NCI-H2081 (cell line): ENCODE results near the gene KMT2E.
"Not testable (repeated sequence)": the region's sequence is repeated elsewhere in the genome, so short reads cannot be mapped to it uniquely, and the experiment has no call there.

Source experiments
- DNase-seq, 2 experiments: peaks; one replicate each; lab custom pipeline; 2025; lab: John Stamatoyannopoulos, UW

KMT2E gene, protein sequence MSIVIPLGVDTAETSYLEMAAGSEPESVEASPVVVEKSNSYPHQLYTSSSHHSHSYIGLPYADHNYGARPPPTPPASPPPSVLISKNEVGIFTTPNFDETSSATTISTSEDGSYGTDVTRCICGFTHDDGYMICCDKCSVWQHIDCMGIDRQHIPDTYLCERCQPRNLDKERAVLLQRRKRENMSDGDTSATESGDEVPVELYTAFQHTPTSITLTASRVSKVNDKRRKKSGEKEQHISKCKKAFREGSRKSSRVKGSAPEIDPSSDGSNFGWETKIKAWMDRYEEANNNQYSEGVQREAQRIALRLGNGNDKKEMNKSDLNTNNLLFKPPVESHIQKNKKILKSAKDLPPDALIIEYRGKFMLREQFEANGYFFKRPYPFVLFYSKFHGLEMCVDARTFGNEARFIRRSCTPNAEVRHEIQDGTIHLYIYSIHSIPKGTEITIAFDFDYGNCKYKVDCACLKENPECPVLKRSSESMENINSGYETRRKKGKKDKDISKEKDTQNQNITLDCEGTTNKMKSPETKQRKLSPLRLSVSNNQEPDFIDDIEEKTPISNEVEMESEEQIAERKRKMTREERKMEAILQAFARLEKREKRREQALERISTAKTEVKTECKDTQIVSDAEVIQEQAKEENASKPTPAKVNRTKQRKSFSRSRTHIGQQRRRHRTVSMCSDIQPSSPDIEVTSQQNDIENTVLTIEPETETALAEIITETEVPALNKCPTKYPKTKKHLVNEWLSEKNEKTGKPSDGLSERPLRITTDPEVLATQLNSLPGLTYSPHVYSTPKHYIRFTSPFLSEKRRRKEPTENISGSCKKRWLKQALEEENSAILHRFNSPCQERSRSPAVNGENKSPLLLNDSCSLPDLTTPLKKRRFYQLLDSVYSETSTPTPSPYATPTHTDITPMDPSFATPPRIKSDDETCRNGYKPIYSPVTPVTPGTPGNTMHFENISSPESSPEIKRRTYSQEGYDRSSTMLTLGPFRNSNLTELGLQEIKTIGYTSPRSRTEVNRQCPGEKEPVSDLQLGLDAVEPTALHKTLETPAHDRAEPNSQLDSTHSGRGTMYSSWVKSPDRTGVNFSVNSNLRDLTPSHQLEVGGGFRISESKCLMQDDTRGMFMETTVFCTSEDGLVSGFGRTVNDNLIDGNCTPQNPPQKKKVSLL (N-terminal part only)

DNA sequence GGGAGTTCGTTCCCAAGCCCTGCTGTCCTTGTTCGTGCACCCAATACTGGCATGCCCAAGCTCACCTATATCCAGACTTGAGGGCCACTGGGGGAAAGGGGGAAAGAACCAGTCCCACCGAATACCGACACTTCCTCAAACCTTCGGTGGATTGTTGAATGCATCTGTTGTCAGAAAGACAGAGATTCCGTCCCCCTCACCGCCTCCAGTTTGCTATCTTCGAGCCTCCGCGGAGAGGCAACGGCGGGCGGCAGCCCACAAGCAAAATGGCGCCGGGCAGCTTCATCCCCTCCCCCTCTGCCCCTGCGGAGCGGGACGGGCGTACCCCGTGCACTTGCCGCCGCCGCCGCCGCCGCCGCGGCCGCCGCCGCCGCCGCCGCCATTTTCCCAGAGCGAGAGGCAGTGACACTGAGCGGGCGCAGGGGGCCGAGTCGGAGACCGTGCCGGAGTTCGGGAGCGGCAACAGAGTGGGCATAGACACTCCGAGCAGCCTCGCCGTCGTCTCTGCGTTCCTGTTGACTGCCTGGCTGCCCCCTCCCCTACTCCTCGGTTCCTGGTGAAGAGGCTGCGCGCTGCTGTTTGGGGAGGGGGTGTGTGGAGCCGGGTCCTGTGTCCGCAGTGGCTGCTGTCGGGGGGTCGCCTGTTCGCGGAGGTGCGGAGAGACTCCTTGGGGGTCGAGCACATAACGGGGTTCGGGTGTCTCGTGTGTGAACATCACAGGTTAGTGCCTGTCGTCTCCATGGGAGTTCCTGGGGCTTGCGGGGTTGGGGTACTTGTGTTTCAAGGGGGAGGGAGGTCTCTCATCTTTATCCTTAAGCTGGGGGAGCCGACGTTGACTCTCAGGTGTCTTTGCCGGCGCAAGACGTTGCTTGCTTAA lies at the start of gene KMT2E:
Gene KMT2E (plus strand): TSS at position 390 of the 877 bp plus-strand sequence. CDS start 26,748 bp downstream, outside the sequence.
- DNase-seq = peak; percentile 90 to 93

DNA sequence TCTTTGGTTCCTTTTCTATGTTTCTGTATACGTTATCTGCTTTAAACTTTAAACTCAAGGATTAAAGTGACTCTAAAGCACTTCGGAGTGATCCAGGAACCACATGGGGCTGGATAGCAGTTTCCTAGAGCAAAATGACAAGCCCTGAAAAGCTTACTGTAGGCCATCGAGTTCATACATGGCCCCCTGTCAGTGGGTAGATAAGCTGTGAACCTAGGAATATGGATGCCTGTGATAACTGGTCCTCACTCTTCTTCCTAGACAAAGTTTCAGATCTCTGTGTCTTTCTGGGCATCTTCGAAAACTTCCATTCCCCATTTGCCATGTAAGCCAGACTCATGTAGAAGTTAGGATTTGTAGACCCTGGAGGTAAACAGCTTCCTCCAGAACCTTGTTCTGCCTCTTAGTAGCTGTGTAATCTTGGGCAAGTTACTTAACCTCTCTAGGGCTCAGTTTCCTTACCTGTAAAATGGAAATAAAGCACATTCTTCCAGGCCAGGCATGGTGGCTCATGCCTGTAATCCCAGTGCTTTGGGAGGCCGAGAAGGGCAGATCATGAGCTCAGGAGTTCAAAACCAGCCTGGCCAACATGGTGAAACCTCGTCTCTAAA lies 49.3 kb upstream of the KMT2E start:
- no peak for DNase-seq

DNA sequence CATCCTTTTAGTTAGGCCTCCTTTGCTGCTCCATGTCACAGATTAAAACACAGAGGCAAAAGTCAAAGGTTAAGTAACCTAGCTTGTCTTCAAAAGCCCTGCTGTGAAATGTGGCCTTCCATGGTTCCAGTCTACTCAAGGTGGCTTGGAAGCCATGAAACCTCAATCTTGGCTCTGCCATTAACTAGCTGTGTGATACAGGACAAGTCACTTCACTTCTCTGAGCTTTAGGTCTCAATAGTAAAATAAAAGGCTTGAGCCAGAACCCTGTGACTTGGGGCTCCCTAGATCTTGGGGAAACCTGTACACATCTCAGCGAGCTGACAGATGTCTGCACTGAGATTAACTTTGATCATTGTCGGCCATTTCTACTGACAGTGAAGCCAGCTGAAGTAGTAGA lies 48.0 kb upstream of the KMT2E start:
- DNase-seq = no peak

DNA sequence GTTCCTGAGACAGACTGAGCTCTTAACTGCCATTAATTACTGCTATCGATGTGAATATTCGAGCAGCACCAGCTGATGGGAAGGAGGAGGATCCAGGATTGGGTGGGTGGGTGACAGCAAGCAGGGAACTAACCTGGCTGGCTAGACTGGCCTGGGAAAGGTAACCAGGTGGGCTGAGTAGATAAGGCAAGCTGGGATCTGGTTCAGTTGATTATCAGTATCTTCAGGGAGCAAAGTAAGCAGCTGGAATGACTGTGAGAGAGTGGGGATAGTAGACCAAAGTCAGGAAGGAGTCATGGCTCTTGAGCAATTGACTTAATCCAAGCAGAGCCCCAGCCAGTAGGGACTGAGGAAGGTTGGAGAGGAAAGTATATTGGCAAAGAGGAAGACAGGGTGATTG lies 46.9 kb upstream of the KMT2E start:
- no peak for DNase-seq

DNA sequence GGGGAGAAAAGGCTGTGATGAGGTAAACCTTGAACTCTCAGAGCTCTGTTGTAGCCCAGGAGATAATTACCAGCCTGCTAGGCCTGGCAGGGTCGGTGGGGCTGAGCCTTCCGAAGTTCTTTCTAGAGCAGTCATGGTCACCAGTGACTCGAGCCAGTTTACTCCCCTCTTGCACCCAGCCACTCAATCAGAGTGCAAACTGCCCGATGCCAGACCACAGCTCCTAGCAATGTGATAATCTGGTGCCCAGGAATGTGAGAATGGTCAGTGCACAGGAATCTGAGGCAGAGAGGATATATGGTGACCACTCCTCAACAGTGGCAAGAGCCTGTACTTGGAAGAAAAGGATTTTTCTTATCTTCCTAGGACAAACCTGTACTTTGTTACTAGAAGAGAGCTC lies 46.4 kb upstream of the KMT2E start:
- no peak for DNase-seq

DNA sequence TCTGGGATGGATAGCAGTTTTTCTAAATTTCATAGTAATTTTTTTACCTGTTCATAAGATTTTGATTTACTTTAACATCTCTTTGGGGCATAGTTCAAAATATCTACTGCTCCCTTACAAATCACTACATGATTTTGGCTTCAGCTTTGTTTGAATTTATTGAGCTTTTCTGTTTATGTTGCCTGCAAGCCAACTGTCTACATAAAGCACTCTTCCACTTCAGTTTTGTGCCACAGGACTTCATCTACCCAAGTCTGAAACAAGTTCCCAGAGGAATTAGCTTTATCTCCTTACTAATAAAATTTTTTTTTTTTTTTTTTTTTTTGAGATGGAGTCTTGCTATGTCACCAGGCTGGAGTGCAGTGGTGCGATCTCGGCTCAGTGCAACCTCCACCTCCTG lies 45.4 kb upstream of the KMT2E start:
- no peak for DNase-seq

DNA sequence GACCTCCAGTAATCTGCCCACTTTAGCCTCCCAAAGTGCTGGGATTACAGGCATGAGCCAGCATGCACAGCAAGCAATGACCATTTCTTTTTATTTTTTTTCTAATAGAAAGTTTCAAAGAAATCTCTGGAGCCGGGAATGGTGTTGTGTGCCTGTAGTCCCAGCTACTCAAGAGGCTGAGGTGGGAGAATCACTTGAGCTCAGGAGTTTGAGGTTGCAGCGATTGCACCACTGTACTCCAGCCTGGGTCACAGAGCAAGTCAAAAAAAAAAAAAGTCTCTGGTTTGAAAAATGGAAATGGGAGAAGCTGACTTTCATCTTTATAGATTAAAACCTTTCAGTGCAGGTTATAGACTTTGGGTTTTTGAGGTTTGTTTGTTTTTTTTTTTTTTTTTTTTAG lies 44.8 kb upstream of the KMT2E start:
- no peak for DNase-seq

DNA sequence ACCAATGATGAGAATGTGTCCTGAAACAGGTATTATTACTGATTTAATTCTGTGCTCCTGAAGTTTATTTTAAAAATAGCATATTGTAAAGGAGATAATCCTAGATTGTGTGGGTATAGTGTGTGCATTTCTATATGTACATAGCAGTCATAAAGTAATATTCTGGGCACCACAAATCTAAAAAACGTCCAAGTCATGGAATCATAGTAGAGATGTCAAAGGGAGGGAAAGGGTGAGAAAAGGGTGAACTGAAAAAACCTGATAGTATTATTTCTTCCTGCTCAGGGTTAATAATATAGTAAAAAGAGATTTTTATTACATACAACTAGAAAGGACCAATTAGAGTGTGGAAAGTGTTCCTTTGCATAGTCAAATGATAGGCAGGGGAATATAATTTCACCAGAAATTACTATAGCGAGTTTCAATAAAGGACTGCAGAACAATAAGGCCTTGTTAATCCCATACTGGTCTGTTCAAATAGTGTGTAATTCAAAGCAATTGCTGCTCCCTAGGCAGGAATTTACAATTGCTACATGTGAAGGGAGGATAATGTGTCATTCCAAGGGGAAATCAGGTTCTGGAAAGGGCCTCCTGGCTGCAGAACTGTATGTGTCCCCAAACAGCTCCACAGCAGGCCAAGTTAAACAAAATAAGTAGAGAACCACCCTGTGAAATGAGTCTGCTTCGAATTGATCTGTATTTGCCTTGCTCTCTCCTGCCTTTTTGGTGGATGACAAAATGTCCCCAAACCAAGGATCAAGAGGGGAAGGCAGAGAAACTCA lies 42.5 kb upstream of the KMT2E start:
- peak; percentile 88 to 97 for DNase-seq

DNA sequence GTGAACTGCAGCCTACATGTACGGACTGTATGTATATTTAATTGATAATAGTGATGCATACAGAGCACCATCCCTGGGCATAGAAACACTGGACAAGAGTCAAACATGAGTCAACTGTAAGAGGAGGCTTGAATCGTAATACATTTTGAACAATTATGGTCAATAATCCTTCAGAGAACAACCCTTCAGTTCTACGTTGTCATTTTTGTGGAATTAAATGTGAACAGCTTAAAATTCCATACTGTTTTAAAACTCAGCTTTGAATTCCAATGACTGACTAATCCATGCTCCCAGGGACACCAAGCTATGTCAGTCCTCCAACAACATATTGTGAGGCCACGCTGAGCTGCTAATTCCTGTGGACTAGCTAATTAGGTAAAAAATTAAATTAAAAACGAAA lies 41.5 kb upstream of the KMT2E start:
- DNase-seq = no peak

DNA sequence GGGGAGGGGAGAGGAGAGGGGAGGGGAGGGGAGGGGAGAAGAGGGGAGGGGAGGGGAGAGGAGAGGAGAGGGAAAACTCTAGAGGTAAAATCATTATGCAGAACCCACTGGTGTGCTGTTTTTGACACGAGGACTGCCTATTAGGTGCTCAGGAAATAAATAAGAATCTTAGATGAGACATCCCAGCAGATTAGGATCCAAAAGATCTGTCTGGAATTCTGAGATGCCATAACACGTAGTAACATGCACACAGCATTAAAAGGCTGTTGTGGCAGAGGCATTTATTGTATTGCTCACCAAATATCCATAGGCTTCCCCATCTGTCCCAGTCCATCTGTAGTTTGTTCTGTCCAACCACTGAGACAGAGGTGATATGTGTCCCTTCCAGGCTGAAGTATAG lies 40.8 kb upstream of the KMT2E start:
- DNase-seq = no peak

DNA sequence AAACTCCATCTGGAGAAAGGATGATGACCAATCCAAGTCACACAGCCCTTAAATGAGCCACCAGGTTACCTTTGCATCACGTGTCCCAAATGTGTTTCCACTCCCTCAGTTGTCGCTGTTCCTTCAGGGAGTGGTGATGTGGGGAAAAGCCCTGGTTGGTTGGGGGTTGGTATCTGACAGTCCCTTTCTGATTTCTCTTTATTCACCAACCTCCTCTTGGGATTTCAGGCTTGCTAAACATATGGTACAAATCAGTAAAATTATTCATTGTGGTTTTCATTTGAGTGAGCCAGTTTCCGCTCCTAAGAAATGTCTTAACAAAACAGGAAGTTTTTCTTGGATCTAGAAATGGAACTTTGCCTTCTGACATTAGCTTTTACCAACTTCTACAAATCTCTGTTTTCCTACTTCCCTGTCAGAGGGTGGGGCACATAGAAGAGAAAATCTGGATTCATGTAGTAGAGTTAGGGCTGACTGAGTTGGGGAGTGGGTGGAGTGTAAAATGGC lies 40.0 kb upstream of the KMT2E start:
- DNase-seq = no peak

DNA sequence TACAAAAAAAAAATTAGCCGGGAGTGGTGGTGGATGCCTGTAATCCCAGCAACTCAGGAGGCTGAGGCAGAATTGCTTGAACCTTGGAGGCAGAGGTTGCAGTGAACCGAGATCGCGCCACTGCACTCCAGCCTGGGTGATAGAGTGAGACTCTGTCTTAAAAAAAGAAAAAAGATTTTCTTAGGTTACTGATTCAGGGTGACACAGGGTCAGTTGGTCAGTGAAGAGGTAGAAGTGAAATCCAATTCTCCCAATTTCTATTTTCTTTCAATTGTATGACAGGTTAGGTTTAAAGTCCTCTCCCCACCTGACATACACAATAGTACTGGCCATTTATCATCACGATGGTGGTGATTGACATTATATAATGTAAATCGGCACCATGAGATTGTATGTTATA lies 38.5 kb upstream of the KMT2E start:
- not testable (repeated sequence) for DNase-seq

DNA sequence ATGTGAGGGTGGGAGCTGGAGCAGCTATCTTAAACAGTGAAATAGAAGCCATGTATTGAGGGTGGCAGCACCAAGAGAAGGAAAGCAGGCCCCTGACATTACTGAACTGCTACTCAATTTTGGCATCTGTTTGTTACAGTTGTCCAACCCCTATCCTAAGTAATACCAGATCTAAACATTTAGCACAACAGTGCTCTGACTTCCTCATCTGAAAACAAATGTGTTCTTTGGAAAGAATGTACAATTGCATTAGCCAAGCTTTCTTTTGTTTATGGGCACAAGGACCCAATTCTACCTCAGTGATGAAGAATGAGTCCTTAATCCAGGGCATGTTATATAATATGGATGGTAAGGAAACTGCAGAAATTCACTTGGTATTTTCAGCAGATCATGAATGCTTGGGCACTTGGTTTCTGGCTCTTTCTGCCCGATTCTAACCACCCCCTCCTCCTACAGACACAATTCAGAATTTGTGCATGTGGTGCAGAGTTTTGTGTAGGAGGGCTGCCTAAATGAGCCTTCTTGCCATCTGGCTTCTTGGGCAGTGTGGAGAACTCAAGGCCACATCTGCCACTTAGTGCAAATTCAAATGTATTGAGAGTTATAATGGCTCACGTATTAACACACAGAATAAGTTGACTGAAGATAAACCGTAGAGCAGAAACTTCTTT lies 36.9 kb upstream of the KMT2E start:
- no peak for DNase-seq

DNA sequence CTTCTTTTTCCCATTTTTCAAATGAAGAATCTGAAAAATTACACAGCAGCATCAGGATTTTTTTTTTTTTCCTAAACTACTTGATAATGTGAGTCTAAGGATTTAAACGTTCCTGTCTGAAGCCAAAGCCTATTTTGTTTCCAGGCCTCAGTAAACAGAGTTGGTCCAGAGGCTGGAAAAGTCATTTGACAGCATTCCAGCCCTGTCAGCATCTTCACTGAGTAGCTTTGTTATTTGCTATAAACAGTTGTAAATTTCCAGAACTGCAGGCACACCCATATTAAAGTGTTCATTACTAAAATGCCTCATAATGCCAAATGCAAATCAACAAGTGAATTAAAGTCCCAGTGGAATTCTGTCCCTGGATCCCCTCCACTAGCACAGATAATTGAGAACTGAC lies 35.5 kb upstream of the KMT2E start:
- no peak for DNase-seq

DNA sequence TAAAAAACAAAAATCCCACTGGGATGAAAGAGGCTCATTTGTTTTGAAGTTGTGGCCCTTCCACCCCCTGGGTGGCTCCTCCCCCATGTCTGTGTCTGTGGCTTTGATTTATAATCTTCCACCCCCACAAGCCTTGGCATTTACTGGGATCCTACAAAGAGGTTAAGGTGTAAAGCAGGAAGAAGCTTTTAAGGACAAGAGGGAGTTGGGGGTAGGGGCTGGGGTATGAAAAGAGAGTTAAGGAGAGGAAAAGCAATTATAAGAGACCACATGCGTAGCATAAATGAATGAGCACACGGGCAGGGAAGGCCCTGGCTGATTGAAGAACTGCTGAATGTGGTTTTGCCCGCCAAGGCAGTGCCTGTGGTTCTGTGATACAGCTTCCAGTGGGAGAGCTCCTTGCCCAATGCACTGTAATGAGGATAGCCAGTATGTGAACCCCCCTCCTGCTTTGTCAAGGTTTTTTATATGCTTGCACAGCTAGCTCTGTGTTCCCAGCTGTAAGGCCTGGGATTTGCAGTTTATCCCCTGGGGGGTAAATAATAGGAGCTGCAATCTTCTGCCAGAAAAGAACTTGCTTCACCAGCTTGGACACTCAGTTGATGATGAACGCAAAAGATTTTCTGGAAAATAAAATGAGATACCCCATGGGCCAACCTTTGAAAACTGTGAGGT lies 34.7 kb upstream of the KMT2E start:
- DNase-seq = peak; percentile 22 to 70

DNA sequence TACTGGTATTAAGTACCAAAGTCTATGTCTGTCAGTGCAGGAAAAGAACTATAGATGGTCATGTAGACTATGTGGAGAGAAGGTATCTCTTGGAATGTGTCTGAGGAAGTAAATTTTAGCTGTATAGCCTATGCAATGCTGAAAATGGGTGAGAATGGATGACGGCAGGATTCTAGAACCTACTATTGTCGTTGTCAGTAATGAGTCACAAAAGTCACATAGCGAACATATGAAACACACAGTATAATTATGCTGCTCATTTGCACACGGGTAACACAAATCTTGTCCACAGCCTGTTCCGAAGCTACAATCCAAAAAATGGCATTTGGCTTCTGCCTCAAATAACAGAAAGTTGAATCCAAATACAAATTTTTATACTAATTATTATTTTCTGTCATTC lies 33.6 kb upstream of the KMT2E start:
- no peak for DNase-seq

DNA sequence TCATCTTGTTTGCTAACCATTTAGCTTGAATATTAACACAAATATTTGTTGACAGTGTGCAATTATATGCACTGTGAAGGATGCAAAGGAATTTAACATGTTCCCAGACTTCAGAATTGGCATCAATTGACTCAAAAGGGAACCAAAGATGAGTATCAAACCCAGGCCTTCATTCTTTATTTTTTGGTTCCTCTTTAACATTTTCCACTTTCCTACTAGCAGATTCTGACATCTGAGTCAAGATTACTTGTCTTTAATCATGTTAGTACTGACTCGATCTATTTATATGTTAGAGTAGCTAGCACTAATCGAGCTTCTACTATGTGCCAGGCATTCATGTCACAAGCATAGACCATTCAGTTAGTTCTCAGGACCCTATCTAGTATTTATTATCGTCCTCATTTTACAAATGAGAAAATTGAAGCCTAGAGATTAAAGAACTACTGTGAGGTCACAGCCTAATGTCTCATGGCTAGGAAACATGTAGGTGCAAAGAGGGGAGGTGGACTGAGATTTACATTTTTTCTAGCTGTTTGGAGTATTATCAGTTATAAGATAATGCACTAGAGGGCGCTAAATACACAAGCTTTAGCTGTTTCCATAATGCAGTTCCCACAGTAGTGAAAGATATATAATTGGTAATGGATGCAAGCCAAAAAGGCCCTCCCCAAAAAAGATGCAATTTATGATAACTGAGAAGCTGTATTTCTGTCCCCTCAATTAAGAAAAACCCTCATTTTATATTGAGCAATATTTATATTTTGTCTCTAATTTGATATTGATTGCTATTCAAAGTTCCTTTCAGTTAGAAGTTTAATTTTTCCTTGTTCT lies 32.9 kb upstream of the KMT2E start:
- peak; percentile 70 to 82 for DNase-seq

DNA sequence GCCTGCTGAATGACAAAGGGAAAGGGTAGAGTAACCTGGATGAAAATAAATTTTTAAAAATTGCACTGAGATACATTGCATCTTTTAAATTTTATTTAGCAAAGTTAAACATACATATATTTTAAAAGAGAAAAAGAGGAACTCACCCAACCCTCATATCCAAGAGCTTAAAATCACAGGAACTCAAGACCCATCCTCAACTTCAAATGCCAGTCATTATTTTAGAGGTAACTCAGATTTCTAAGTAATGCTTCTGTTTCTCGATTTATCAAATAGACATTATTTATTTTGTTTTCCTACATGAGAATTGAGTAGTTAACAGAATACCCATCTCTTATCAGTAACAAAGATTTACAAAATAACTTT lies 32.4 kb upstream of the KMT2E start:
- no peak for DNase-seq
